Activated naive CD4-positive, alpha-beta T cell (primary cell): ENCODE results near the gene C22orf39.
"Not testable (repeated sequence)": the region's sequence is repeated elsewhere in the genome, so short reads cannot be mapped to it uniquely, and the experiment has no call there.

ENCODE experiments used
- DNase-seq, 4 experiments: peaks; one replicate each; lab custom pipeline; 2025; lab: John Stamatoyannopoulos, UW

Gene C22orf39

DNA sequence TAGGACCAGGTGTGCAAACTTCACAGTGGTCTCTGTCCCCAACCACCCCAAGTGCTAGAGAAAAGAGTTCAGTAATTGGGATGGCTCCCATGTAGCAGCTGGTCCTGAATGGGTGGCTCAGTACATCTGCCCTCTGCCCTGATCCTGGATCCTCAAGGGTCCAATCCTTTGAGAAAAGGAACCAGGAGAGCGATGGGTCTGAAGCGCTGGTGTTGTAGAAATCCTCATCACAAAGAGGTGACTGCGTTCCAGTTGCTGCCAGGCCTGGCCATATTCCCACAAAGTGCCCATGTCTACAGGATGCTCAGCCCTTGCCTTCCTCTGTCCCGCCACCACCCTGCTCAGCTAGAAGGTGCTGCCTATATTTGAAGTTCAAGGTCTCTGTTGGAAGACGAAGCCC lies 6.2 kb upstream of the C22orf39 start:
- no peak for DNase-seq

DNA sequence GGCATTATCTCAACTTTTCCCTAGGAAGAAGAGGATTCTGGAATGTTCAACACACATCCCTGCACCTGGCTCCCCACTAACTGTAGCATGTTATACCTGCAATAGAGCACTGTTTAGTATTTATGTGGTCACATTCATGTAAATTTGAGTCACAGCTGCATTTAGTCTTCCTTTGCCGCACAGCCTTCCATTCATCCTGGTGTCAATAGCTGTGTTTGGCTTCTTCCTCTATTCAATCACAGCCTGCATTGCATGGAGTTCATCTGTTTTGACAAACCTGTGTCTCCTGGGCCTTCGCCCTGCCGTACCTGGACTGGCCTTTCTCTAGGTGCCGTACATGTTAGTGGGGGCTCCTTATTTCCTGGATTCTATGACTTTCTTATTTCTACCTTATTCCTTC lies 4.1 kb upstream of the C22orf39 start:
- no peak for DNase-seq

DNA sequence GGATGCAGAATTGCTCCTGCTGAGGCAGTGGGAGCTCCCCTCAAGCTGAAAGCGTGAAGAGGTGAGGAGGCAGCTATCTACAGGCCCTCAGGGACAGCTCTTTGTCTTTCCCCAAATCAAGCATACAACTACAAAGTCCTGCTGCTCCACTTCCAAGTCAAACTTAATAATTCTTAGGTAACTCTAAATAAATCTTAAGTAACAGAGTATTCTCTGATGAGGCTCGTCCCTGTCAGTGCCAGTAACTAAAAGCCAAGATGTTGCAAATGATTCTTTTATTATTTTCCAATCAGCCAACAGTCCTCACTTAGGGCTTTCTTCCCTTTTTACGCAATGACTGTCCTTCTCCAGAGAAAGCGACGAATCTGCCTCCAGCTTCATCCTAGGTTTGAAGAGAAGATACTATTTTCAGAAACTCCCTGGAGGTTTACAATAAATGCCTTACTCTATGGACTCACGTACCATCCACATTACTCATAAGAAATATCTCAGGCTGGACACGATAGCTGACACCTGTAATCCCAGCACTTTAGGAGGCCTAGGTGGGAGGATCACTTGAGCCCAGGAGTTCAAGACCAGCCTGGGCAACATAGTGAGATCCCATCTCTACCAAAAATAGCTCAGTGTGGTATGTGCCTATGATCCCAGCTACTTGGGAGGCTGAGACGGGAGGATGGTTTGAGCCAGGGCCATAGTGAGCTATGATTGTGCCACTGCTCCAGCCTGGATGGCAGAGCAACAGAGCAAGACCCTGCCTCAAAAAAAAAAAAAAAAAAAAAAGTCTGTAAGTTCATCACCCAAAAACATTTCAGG lies 3.1 kb upstream of the C22orf39 start:
- no peak for DNase-seq

DNA sequence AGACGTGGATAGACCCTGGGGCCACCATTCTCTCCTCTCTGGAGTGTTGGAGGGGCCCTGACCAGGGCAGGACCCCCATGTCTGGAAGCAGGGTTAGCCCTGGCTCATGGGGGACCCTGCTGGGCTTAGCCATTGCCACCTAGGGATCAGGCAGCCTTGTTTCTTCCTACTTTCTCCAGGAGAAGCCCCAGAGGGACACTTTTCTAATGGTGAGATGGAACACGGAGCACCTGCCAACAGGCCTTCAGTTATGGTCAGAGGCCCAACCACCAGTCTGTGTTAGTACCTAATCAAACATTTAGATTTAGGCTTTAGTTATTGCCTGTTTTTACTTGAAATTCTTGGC lies 1.9 kb upstream of the C22orf39 start:
- no peak for DNase-seq

DNA sequence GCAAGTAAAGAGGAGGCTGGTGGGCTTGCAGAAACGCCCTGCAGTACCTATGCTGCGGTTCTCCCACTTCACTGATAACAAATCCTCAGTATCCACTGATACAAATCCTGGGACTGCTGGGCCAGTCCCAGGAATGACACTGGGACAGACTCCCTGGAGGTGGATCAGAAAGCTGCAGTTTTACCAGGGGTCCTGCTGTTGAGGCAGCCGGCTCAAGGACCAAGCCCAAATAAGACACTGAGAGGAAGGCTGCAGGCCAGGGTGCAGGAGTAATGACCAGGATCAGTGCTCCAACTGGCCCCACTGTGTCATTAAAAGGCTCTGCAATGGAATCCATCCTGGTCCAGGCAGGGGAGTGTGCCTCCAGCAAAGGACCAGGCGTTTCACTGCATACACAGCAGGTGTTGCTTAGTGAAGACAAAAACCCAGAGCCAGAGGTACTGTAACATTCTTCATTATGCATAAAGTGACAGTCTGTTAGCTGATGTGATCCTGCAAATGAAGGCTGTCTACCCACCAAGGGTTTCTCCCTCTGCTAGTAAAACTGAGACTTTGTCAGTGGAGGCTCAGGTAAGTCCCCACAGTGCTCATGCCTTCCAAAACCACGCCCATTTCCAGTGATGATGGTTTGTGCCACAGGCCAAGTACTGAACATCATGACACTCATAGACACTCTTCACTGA lies 1.4 kb upstream of the C22orf39 start:
- no peak for DNase-seq

DNA sequence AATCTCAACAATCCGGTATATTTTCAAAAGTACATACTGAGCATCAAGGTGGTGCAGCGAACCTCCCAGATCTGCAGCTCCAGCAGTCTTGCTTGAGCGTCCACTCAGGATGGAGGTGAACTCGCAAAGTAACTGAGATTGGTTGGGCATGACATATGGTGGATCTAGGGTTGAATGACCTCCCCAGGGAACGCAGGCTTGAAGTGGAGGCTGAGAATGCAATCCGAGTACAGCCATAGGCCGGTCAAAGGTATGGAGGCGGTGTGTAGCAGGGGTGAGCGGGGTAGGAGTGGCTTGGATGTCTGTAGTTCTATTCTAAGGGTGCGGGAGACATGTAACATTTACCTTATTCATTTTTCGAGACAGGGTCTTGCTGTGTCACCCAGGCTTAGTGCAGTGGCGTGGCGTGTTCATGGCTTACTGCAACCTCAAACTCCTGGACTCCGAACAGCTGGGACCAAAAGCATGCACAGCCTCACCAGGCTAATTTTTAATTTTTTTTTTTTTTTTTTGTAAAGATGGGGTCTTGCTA lies 631 bp upstream of the C22orf39 start:
- no peak for DNase-seq

DNA sequence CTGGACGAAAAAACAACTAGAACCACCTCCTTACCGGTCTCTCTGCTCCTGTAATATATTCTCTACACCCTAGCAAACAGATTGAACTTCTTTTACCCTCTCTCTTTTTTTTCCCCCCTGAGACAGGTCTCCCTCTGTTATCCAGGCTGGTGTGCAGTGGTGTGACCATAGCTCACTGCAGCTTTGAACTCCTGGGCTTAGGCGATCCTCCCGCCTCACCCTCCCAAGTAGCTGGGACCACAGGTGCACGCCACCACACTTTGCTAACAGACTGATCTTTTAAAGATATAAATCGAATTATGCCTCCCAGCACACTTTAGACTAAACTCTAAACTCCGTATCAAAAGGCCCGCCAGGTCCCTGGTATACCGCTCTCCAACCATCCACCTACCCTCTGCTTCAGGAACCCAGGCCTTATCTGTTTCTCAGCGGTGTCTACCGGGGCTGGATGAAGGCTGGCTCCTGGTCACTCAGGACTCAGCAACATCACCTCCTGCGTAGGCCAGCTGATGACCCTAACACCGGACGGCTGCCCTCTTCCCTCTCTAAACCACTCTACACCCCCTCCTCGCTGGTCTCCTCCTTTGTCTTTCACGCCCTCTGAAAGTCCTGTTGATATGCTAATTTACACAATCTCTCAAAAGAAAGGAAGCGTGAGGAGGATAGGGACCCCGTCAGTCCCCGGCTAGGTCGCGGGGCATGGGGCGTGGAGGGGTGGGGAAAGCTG lies 745 bp downstream of the C22orf39 start:
- DNase-seq, result no peak

DNA sequence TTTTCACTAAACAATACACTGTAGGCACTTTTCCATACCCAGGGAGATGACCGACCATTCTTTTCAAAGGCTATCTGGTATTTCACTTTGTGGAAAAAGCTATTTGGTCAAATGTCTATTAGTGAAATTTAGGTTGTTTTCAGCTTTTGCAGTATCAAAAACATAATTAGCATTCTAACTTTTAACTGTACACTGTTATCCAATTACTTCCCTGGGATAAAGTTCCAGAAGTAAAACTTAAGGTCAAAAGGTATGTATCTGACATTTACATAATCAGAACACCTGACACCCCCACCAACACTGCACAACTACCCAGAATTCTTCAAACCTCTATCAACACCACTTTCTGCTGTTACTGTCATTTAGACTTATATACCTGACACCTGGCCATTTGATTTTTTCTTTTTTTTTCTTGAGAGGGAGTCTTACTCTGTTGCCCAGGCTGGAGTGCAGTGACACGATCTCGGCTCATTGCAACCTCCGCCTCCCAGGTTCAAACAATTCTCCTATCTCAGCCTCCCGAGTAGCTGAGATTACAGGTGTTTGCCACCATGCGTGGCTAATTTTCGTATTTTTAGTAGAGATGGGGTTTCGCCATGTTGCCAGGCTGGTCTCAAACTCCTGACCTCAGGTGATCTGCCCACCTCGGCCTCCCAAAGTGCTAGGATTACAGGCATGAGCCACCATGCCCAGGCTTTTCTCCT lies 2.1 kb downstream of the C22orf39 start:
- DNase-seq, result not testable (repeated sequence)

DNA sequence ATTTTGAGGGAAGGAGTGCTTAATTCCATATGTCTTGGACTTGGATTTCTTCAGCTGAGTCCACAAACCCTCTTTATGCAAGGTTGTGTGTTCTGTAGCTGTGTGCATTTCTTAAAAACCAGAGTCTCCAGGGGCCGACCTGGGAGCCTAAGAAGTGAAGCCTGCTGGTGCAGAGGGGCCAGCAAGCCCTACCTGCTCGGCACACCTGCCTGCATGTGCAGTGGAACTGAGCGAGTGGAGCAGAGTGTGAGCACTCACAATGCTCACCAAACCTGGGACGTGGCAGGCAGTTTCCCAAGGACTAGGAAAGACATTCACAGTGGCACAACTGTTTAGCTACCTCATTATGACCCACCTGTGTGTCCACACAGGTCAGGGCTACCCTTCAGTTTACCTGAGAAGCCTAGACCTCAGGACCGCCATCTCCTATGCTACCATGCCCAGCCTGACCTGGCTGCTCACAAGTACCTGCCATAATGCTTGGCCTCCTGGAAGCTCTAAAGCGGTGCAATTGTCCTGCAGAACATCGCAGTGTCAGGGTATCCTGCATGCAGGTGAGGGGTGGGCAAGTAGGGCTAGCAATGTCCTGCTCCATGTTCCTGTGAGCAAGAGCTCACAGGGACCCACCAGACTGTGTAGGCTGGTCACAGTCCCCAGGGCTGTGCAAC lies 3.8 kb downstream of the C22orf39 start:
- no peak for DNase-seq

DNA sequence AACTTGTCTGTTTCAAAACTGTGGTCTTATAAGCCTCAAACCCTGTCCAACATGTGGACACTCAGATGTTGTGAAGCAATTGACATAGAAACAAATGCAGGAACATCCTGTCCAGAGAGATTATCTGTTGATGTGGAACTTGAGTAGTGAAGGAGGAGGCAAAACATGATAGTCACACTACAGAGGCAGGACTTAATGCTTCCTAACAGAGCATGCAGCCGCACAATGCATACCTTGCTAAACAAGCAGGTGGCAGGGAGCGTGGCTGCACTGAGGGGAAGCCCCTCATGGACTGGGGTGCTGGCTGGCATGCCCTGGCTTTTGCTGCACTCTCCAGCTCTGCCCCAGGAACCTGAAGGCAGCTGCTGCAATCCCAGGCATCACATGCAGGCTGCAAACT lies 5.3 kb downstream of the C22orf39 start:
- no peak for DNase-seq

DNA sequence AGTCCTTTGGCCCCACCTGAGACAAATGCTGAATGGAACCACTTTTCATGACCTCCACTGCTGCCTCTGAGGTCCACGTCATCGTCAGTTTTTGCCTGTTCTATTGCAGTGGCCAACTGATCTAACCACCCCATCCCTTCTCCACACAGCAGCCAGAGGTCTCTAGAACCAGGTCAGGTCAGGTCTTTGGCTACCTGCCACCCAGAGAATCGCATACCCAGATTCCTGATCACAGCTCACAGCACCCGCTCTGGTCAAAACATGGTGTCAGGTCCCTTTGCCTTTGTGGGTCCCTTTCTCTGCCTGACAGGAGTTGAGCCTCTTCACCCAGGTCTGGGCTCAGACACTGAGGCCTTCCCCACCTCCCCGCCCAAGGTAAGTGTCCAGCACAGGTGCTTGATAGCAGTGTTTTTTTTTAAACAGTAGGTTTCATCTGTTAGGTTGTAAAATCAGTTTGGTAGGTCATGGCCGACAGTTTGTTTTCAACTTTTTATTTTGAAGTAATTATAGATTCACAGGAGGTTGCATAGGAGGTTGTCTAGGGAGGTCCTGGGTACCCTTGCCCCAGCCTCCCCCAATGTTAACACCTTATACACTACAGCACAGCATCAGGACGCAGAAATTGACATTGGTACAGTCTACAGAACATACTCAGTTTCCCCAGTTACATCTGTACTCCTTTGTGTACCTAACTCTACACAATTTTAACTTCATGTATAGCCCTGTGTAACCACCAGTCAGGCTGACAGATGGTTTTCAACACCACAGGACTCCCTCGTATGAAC lies 6.9 kb downstream of the C22orf39 start:
- no peak for DNase-seq

DNA sequence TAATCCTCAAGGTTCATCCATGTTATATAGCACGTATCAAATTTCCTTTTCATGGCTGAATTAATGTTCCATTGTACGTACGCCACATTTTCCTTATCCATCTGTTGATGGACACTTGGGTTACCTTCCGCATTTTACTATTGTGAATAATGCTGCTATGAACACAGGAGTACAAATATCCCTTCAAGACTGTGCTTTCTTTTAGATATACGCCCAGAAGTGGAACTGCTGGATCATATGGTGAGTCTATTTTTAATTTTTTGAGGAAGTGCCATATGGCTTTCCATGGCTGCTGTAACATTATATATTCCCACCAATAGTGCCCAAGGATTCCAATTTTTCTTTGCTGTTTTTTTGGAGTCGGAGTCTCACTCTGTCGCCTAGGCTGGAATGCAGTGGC lies 9.2 kb downstream of the C22orf39 start:
- DNase-seq, result no peak

DNA sequence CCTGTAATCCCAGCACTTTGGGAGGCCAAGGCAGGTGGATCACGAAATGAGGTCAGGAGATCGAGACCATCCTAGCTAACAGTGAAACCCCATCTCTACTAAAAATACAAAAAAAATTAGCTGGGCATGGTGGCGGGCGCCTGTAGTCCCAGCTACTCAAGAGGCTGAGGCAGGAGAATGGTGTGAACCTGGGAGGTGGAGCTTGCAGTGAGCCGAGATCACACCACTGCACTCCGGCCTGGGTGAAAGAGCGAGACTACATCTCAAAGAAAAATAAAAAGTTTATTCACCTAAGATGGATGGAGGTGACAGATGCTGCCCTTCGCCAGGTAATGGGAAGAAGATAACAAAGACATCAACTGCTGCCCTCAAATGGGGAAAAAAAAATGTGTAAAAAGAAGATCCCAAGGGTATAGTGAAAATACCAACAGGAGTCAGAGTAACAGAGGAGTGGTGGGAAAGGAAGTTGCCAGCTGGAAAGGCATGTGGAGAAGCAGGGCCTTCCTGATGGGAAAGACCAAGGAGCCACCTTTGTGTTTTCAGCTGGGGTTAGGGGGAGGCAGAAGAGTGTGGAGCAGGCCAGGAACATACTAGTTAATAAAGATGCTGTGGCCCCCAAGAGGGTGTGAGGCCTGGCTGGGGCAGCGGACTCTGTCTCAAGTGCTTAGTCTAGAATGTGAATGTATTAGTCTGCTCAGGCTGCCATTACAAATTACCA lies 10.9 kb downstream of the C22orf39 start:
- DNase-seq, result not testable (repeated sequence)

DNA sequence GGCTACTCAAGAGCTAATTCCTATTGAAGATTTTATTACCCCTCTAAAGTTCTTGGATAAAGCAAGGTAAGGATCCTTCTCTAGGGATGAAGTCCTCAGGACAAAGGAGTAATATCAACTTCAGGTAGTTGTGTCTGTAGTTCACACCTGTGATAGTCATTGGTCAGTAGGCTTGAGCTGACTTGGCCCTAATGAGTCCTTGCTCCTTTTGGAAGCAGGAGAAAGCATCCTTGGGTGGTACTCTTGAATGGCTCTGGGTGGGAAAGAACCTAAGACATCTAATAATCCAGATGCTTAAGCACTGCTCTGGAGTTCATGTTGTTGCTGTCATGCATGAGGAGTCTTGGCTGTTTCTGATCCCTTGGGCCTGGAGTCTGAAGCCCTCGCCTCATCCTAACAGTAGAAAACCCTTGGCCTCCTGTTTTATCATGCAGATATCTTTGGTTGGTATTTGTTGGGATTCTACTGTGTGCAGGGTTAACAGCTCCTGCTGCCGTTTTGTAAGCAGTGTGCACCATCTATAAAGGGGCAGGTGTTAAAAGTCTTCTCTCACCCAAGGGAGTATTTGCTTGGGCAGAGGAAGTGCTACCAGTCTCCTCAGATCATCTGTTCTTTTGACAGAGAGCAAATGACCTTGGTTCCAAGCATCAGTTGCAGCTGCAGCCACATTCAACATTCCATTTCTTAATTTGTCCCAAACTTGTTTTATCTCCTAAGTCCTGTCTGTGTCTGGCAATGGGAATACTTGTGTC lies 12.5 kb downstream of the C22orf39 start:
- DNase-seq, result no peak

DNA sequence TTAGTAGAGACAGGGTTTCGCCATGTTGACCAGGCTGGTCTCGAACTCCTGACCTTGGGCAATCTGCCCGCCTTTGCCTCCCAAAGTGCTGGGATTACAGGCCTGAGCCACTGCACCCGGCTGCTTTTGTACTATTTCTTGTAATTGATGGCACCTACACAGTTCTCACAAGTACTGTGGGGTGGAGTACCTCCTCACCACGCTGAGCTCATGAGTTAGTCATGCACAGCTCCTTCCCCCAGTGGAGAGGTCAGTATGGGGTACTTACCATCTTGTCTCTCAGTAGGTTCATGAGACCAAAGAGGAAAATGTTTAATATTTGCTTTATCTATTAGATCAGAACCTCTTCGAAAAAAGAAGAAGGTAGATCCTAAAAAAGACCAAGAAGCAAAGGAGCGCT lies 13.1 kb downstream of the C22orf39 start:
- no peak for DNase-seq

DNA sequence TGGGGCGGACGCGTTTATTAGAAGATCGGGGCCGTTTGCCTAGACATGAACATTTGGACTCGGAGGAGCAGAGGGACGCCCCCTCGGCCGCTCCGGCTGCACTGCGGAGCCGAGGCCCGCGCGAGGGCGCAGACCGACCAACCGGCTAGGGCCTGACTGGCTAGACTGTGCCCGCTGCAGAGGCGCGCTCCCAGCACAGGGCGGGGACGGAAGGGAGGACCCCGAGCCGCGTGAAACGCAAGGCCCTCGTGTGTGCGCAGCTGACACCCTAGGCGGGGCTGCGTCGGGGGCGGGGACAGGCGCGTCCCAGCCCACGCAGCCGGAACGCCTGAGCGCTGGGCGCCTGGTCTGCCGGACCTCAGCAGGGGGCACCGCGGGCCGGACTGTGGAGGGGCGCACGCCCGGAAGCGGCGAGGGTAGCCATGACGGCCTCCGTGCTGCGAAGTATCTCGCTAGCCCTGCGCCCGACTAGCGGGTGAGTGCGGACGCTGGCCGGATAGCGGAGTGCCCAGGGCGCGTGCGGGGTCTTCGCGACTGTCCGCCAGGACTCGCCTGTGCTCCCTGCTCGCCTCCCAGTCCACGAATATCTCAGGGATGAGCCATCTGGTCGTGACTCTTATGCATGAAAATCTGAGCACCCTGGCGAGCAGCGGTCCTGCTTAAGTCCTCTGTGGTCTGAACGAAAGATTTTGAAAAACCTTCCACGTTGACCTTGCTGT lies 15.2 kb downstream of the C22orf39 start, which contains the start of gene MRPL40:
Gene MRPL40, plus strand, starts transcription at position 413 of the 719 bp plus-strand sequence. Its CDS starts 10 bp downstream, at position 423.
- DNase-seq, result peak; percentile 70 to 82 (median 73)

DNA sequence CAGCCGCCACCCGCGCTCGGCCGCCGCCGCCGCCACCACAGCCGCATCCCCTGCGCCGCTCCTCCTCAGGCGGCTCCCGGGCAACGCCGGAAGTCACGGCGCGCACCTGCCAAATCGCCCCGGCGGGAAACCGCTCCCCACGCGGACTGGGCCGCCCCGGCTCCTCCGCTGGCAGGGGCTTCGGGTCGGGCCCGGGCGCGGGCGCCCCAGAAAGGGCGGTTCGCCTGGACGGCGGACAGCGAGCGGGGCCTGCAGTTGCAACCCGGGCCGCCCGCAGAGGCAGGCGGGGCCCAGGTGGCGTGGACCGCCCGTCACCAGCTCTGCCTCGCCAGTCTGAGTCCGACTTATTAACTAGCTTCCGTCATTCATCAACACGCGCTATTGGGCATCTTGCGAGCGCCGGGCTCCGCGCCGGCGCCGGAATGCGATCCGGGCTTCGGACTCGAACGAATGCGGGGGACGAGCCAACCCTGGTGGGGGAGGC lies 15.8 kb downstream of the C22orf39 start, which contains the start of gene HIRA:
Gene HIRA, minus strand, starts transcription at position 85 of the 484 bp plus-strand sequence. CDS start 257 bp downstream, outside the sequence.
- DNase-seq, result peak; percentile 74 to 82 (median 80)

DNA sequence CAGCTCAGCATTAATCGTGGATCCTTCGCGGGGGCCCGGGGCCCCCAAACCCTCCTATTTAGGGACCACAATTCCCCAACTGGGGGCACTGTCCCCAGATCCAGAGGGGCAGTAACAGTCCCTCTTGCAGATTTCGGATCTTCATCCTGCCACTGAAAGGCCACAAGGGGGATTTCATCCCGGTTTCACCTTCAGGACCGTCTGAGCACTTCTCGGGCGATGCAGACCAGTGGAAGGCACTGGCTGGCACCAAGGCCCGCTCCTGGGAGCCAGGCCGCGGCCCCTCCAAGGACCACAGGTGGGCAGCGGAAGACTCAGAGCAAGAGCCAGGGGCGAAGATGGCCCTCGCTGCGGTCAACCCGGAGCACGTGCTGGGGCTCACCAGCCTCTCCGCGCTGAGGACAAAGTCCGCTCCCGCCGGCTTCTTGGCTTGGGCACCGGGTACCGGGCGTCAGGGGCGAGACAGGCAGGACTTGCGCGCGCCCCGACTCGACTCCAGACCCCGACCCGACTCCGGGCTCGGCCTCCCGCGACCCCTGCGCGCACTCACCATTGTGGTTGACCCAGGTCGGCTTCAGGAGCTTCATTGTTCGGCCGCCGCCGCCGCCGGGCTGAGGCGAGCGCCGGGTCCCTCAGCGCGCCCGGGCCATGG lies 16.5 kb downstream of the C22orf39 start:
- no peak for DNase-seq
